H9 (cell line): ENCODE data around the gene VIM. TPM values are rescaled to one million over a fixed set of nuclear protein-coding genes. Genes with fewer than 3 reads are reported as not detected.

Source experiments
- DNase-seq: peaks from one replicate; pipeline ENCODE4 v3.0.0-alpha.2; 2017
- H2AFZ ChIP-seq: one replicate; pipeline ENCODE4 v1.6.1; 2013; ENCODE audit warnings: mild to moderate bottlenecking, low read length, control low read depth, moderate library complexity
- H2AK5ac ChIP-seq: 2 replicates; pipeline ENCODE4 v1.6.1; 2013; ENCODE audit warnings: low read length, control low read depth, mixed read lengths; ENCODE audit not compliant: insufficient read length
- H2BK120ac ChIP-seq: one replicate; pipeline ENCODE4 v1.6.1; 2013; ENCODE audit warnings: low read depth, mild to moderate bottlenecking, low read length, control low read depth, inconsistent platforms; ENCODE audit not compliant: poor library complexity, severe bottlenecking
- H2BK12ac ChIP-seq: 2 replicates; pipeline ENCODE4 v1.6.1; 2013; ENCODE audit warnings: low read length, control low read depth, mixed read lengths, low read depth; ENCODE audit not compliant: insufficient read length
- H2BK15ac ChIP-seq: 2 replicates; pipeline ENCODE4 v1.6.1; 2013; ENCODE audit warnings: low read depth, low read length, control low read depth
- H2BK20ac ChIP-seq: one replicate; pipeline ENCODE4 v1.6.1; 2013; ENCODE audit warnings: low read depth, mild to moderate bottlenecking, low read length, control low read depth, inconsistent platforms; ENCODE audit not compliant: poor library complexity, severe bottlenecking
- H2BK5ac ChIP-seq: 2 replicates; pipeline ENCODE4 v1.6.1; 2013; ENCODE audit warnings: low read length, control low read depth, mixed read lengths; ENCODE audit not compliant: insufficient read length
- H3K14ac ChIP-seq: 2 replicates; pipeline ENCODE4 v1.6.1; 2013; ENCODE audit warnings: low read length, control low read depth; ENCODE audit not compliant: insufficient read depth
- H3K18ac ChIP-seq: 2 replicates; pipeline ENCODE4 v1.6.1; 2013; ENCODE audit warnings: low read depth, mild to moderate bottlenecking, mixed read lengths, low read length, control low read depth; ENCODE audit not compliant: insufficient read length
- H3K23ac ChIP-seq: 2 replicates; pipeline ENCODE4 v1.6.1; 2013; ENCODE audit warnings: low read length, control low read depth, mixed read lengths, low read depth; ENCODE audit not compliant: insufficient read length
- H3K23me2 ChIP-seq: 2 replicates; pipeline ENCODE4 v1.6.1; 2013; ENCODE audit warnings: low read depth, mild to moderate bottlenecking, mixed read lengths, low read length, control low read depth; ENCODE audit not compliant: insufficient read length, poor library complexity, severe bottlenecking
- H3K27ac ChIP-seq: 2 replicates; pipeline ENCODE4 v1.5.1; 2013; ENCODE audit warnings: low read length, control low read depth, mixed read lengths, low read depth; ENCODE audit not compliant: insufficient read length
- H3K27me3 ChIP-seq: 2 replicates; pipeline ENCODE4 v1.6.1; 2013; ENCODE audit warnings: low read length, control low read depth, inconsistent platforms; ENCODE audit not compliant: insufficient read depth
- H3K4ac ChIP-seq: 2 replicates; pipeline ENCODE4 v1.6.1; 2013; ENCODE audit warnings: low read depth, mild to moderate bottlenecking, control low read depth, inconsistent platforms, low read length, moderate library complexity
- H3K4me1 ChIP-seq: 2 replicates; pipeline ENCODE4 v1.6.1; 2013; ENCODE audit warnings: low read length, control low read depth, inconsistent platforms; ENCODE audit not compliant: insufficient read depth
- H3K4me2 ChIP-seq: 2 replicates; pipeline ENCODE4 v1.6.1; 2013; ENCODE audit warnings: low read length, control low read depth, mixed read lengths; ENCODE audit not compliant: insufficient read length, insufficient read depth
- H3K56ac ChIP-seq: 2 replicates; pipeline ENCODE4 v1.6.1; 2013; ENCODE audit warnings: low read depth, mild to moderate bottlenecking, mixed read lengths, low read length, control low read depth; ENCODE audit not compliant: insufficient read length
- H3K79me1 ChIP-seq: 2 replicates; pipeline ENCODE4 v1.6.1; 2013; ENCODE audit warnings: low read depth, mild to moderate bottlenecking, moderate library complexity, low read length, control low read depth, inconsistent platforms; ENCODE audit not compliant: insufficient read depth, poor library complexity, severe bottlenecking
- H3K79me2 ChIP-seq: 2 replicates; pipeline ENCODE4 v1.6.1; 2013; ENCODE audit warnings: low read length, control low read depth, inconsistent platforms; ENCODE audit not compliant: insufficient read depth
- H3K9ac ChIP-seq: 2 replicates; pipeline ENCODE4 v1.6.1; 2013; ENCODE audit warnings: low read length, control low read depth, mixed read lengths; ENCODE audit not compliant: insufficient read length; ENCODE audit errors: extremely low read depth
- H3K9me3 ChIP-seq: one replicate; pipeline ENCODE4 v1.6.1; 2013; ENCODE audit warnings: low read depth, low read length, inconsistent platforms; ENCODE audit not compliant: control insufficient read depth
- H3T11ph ChIP-seq: one replicate; pipeline ENCODE4 v1.6.1; 2013; ENCODE audit warnings: mild to moderate bottlenecking, low read length, control low read depth, inconsistent platforms
- H4K20me1 ChIP-seq: one replicate; pipeline ENCODE4 v1.6.1; 2013; ENCODE audit not compliant: control insufficient read depth, insufficient read length, insufficient read depth
- H4K5ac ChIP-seq: 2 replicates; pipeline ENCODE4 v1.6.1; 2013; ENCODE audit warnings: low read depth, mild to moderate bottlenecking, mixed read lengths, low read length, control low read depth; ENCODE audit not compliant: insufficient read length
- H4K8ac ChIP-seq: replicated peaks from 2 replicates; pipeline ENCODE4 v1.6.1; 2013; ENCODE audit warnings: low read length, control low read depth, mixed read lengths, low read depth; ENCODE audit not compliant: insufficient read length
- H4K91ac ChIP-seq: 2 replicates; pipeline ENCODE4 v1.6.1; 2013; ENCODE audit warnings: low read depth, mild to moderate bottlenecking, moderate library complexity, mixed read lengths, low read length, control low read depth; ENCODE audit not compliant: insufficient read length
- H3K27ac Mint-ChIP-seq, 3 experiments: 2 replicates in 2 of 3; 3 replicates in 1 of 3; pipeline ENCODE4 v1.8.0; 2020 to 2021; ENCODE audit warnings: mixed read lengths in 3 of 3, mild to moderate bottlenecking in 1 of 3, moderate library complexity in 1 of 3
- H3K27me3 Mint-ChIP-seq: 2 replicates; pipeline ENCODE4 v1.8.0; 2021; ENCODE audit warnings: low read depth, mild to moderate bottlenecking, moderate library complexity, mixed read lengths
- H3K36me3 Mint-ChIP-seq, 3 experiments: 2 replicates in 2 of 3; 3 replicates in 1 of 3; pipeline ENCODE4 v1.8.0; 2020 to 2021; ENCODE audit warnings: low read depth in 3 of 3, mixed read lengths in 3 of 3; ENCODE audit not compliant: insufficient read depth in 1 of 3
- H3K4me1 Mint-ChIP-seq, 2 experiments: 2 replicates each; pipeline ENCODE4 v1.8.0; 2020; ENCODE audit warnings: mixed read lengths in 2 of 2
- H3K4me3 Mint-ChIP-seq, 2 experiments: 2 replicates in 1 of 2; 3 replicates in 1 of 2; pipeline ENCODE4 v1.8.0; 2020 to 2021; ENCODE audit warnings: mild to moderate bottlenecking in 2 of 2, mixed read lengths in 2 of 2, moderate library complexity in 1 of 2
- H3K9me3 Mint-ChIP-seq, 2 experiments: 2 replicates in 1 of 2; 3 replicates in 1 of 2; pipeline ENCODE4 v1.8.0; 2020; ENCODE audit warnings: mild to moderate bottlenecking in 2 of 2, mixed read lengths in 2 of 2, moderate library complexity in 1 of 2
- CTCF ChIP-seq: fragments of 200-600 bp; sonication (generic); conservative IDR thresholded peaks from 3 replicates; pipeline ENCODE4 v1.8.0; 2021; ENCODE audit warnings: antibody characterized with exemption, mild to moderate bottlenecking
- WGBS: extraction: QIAGEN DNeasy Blood & Tissue Kit; methylation state at CpG from one replicate; pipeline ENCODE4 v1.1.7; 2013; ENCODE audit warnings: missing lambda C conversion rate, low lambda C conversion rate, mixed read lengths; ENCODE audit not compliant: insufficient read length; ENCODE audit errors: extremely low coverage; 5-methylcytosine and 5-hydroxymethylcytosine counted together
- total RNA-seq: library from RNA; stranded (reverse); gene quantifications from 2 replicates; pipeline ENCODE4 v1.2.1, GENCODE V29; 2021

Gene VIM
- total RNA-seq, 1 experiment from 2014 or later = 232 TPM

GRCh38 chr10:17241611-17242333, 13.7 kb downstream of the VIM start:
- peaks cover 1 to 15% (median 6%) of the 10 kb centered on the region in 3 experiments; a peak in 6 of 7 replicates for H3K36me3 Mint-ChIP-seq
- Histone ChIP-seq H4K8ac (no peak overlapping the region), H3K9me3 (peaks cover under 1% of the 10 kb centered on the region), H3K23ac (no peak overlapping the region), H3K79me1 (no peaks in the 10 kb centered on the region), H3K27ac (no peak overlapping the region), H2BK5ac (no peak overlapping the region), H2BK15ac (no peak overlapping the region), H3K23me2 (no peaks in the 10 kb centered on the region), H3K4me1 (no peaks in the 10 kb centered on the region), H2AFZ (no peak overlapping the region), H4K20me1 (no peaks in the 10 kb centered on the region), H3T11ph (no peak overlapping the region), H3K14ac (no peak overlapping the region), H3K4me2 (no peak overlapping the region), H2BK20ac (no peak overlapping the region), H2BK12ac (no peak overlapping the region), H4K91ac (no peak overlapping the region), H2AK5ac (no peak overlapping the region), H3K27me3 (no peaks in the 10 kb centered on the region), H3K56ac (no peak overlapping the region), H3K18ac (no peak overlapping the region), H4K5ac (no peak overlapping the region), H3K4ac (no peak overlapping the region), H2BK120ac (no peak overlapping the region), H3K9ac (no peak overlapping the region), H3K79me2 (no peaks in the 10 kb centered on the region)
- no peaks in the 10 kb centered on the region for H3K4me1 Mint-ChIP-seq
- no peak for TF ChIP-seq CTCF
- no peak overlapping the region for H3K4me3 Mint-ChIP-seq
- no CpG with 5 or more reads among the region's 5 CpGs for WGBS
- peaks cover 4 to 6% of the 10 kb centered on the region in 2 experiments; a peak in 4 of 5 replicates for H3K9me3 Mint-ChIP-seq
- no peaks in the 10 kb centered on the region for H3K27me3 Mint-ChIP-seq
- no peak for DNase-seq
- no peak overlapping the region for H3K27ac Mint-ChIP-seq
